PC-3 (cell line): ENCODE measurements around the gene LIPH. TPM values are rescaled to one million over a fixed set of nuclear protein-coding genes. Genes with fewer than 3 reads are reported as not detected.
A peak's percentile ranks its signal among the peaks of the same experiment; 100 is the strongest.

Experiments used
- ATAC-seq: fragments of 200-7000 bp; cut with Tn5 transposase; 2 replicates; pipeline ENCODE4 v1.9.1; 2020; ENCODE audit warnings: mild to moderate bottlenecking, moderate library complexity
- BruUV-seq: library from RNA; stranded (reverse); fragments of 400-500 nt; replicated peaks from 2 replicates; lab custom pipeline; 2021; lab: Mats Ljungman, UMichigan
- CTCF ChIA-PET: fragments of 300-600 bp; sonication (Branson Sonifier 250); formaldehyde crosslinking; loops from one replicate; lab custom pipeline; 2022; ENCODE audit warnings: antibody characterized with exemption; lab: Charles Lee
- POLR2A ChIA-PET: fragments of 300-600 bp; sonication (Branson Sonifier 250); formaldehyde crosslinking; loops from one replicate; lab custom pipeline; 2022; ENCODE audit warnings: antibody characterized with exemption; ENCODE audit not compliant: unreplicated experiment; lab: Charles Lee
- DNase-seq: peaks from one replicate; pipeline ENCODE4 v3.0.0-alpha.2; 2015
- H2AFZ ChIP-seq: fragments of 300-600 bp; sonication (generic); 2 replicates; pipeline ENCODE4 v1.6.0; 2016; ENCODE audit warnings: antibody characterized with exemption, low read length
- H3F3A ChIP-seq: fragments of 300-600 bp; sonication (generic); one replicate; pipeline ENCODE4 v1.6.0; 2017; ENCODE audit warnings: antibody characterized with exemption, low read length, control low read depth, mild to moderate bottlenecking; ENCODE audit not compliant: unreplicated experiment
- H3K27ac ChIP-seq: fragments of 300-600 bp; sonication (generic); 2 replicates; pipeline ENCODE4 v1.5.1; 2016; ENCODE audit warnings: mild to moderate bottlenecking, low read length
- H3K27me3 ChIP-seq: fragments of 300-600 bp; sonication (generic); 2 replicates; pipeline ENCODE4 v1.6.1; 2016; ENCODE audit warnings: low read length, mixed read lengths
- H3K36me3 ChIP-seq: fragments of 300-600 bp; sonication (generic); 2 replicates; pipeline ENCODE4 v1.6.1; 2016; ENCODE audit warnings: low read depth, mixed run types, low read length, mixed read lengths
- H3K4me1 ChIP-seq: fragments of 300-600 bp; sonication (generic); 2 replicates; pipeline ENCODE4 v1.5.1; 2016; ENCODE audit warnings: low read length; ENCODE audit not compliant: insufficient read depth
- H3K4me2 ChIP-seq: fragments of 300-600 bp; sonication (generic); 2 replicates; pipeline ENCODE4 v1.6.0; 2016; ENCODE audit warnings: low read length
- H3K4me3 ChIP-seq: fragments of 300-600 bp; sonication (generic); 2 replicates; pipeline ENCODE4 v1.5.1; 2016; ENCODE audit warnings: mild to moderate bottlenecking, low read length, mixed read lengths
- H3K79me2 ChIP-seq: fragments of 300-600 bp; sonication (generic); 2 replicates; pipeline ENCODE4 v1.6.1; 2017; ENCODE audit warnings: low read length, mixed read lengths
- H3K9ac ChIP-seq: fragments of 300-600 bp; sonication (generic); 2 replicates; pipeline ENCODE4 v1.6.0; 2016; ENCODE audit warnings: mild to moderate bottlenecking, low read length
- H3K9me2 ChIP-seq: fragments of 300-600 bp; sonication (generic); replicated peaks from 2 replicates; pipeline ENCODE4 v1.6.1; 2016; ENCODE audit warnings: mixed run types, low read length, mixed read lengths
- H3K9me3 ChIP-seq: fragments of 300-600 bp; sonication (generic); 2 replicates; pipeline ENCODE4 v1.6.1; 2016; ENCODE audit warnings: low read length, mixed read lengths
- H4K20me1 ChIP-seq: fragments of 300-600 bp; sonication (generic); 2 replicates; pipeline ENCODE4 v1.6.1; 2016; ENCODE audit warnings: low read length, mixed read lengths
- CTCF ChIP-seq: fragments of 300-600 bp; sonication (generic); conservative IDR thresholded peaks from 2 replicates; pipeline ENCODE4 v1.5.1; 2017; ENCODE audit warnings: antibody characterized with exemption, low read depth, mild to moderate bottlenecking, low read length
- EZH2 ChIP-seq: fragments of 300-600 bp; sonication (generic); IDR thresholded peaks from one replicate; pipeline ENCODE4 v1.6.1; 2017; ENCODE audit warnings: antibody characterized with exemption, mild to moderate bottlenecking, low read length; ENCODE audit not compliant: unreplicated experiment
- EZH2phosphoT487 ChIP-seq: fragments of 300-600 bp; sonication (generic); IDR thresholded peaks from 2 replicates; pipeline ENCODE4 v1.6.1; 2018; ENCODE audit warnings: mild to moderate bottlenecking, antibody characterized with exemption, low read length, borderline replicate concordance
- intact Hi-C: fragments of 100-400 bp; cut with micrococcal nuclease; formaldehyde crosslinking; loops from 2 replicates; pipeline ENCODE4 v1.9.0; 2023
- total RNA-seq: library from RNA; depleted of rRNA; stranded (reverse); fragments of >200 nt; gene quantifications from 2 replicates; pipeline ENCODE4 v1.2.3, GENCODE V29; 2014

The LIPH gene
- total RNA-seq, 1 experiment from 2014 or later: 1.0 TPM

DNA sequence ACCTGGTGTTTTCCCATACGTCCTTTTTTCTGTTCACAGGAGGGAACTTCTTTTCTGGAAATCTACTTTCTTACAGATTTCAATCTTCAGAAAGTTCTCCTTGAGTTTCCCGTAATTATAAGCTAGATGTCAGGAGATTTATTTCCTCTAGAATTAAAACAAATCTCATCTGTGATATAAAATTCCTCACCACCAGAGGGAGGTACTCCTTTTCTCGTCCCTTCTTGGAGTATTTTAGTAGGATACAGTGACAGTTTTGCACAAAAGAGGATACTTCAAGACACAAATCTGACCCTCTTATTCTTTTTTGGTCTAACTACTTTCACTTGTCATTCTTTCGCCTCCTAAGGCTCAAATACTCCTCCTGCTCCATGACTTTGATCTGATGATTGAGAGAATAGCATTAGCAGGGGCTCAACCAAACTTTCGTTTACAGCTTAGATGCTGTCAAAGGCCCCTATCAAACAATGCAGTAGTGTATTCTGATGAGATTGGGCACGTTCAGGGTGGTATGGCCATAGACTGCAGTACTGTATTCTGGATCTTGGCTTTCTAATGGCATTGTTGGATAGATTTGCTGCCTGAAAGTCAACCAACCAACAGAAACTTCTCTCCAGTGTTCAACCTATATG, 91.6 kb downstream of the LIPH start:
- H3K27ac ChIP-seq: no peak overlapping the region
- no TSS peak for BruUV-seq
- no peaks in the 10 kb centered on the region for H3K4me1 ChIP-seq
- H3K79me2 ChIP-seq: no peaks in the 10 kb centered on the region
- no peak overlapping the region for H3K4me2 ChIP-seq
- intact Hi-C loops: loop anchor here (1.0 to 5.0 kb wide), 2 partner anchors 98 to 116 kb away; no protein-coding TSS in a partner anchor
- H3K9me3 ChIP-seq: no peaks in the 10 kb centered on the region
- H3F3A ChIP-seq: no peaks in the 10 kb centered on the region
- peak; percentile 83 for TF ChIP-seq CTCF
- TF ChIP-seq EZH2phosphoT487: no peak
- CTCF ChIA-PET: interaction anchor here (0.6 to 1.6 kb wide), 6 partner anchors 61 to 115 kb away, joined by 3 to 14 read pairs (median 5); no protein-coding TSS in a partner anchor
- H4K20me1 ChIP-seq: no peaks in the 10 kb centered on the region
- ATAC-seq (peak; percentile 72), DNase-seq (peak; percentile 75)
- no peak overlapping the region for H3K4me3 ChIP-seq
- H2AFZ ChIP-seq: no peak overlapping the region
- POLR2A ChIA-PET: interaction anchor here (0.6 kb wide), 1 partner anchor 98 kb away, joined by 3 read pairs; no protein-coding TSS in a partner anchor
- no peaks in the 10 kb centered on the region for H3K9me2 ChIP-seq
- H3K9ac ChIP-seq: no peak overlapping the region
- no peaks in the 10 kb centered on the region for H3K36me3 ChIP-seq
- no peaks in the 10 kb centered on the region for H3K27me3 ChIP-seq

GRCh38 chr3:185460309-185460708, 92.1 kb downstream of the LIPH start:
- POLR2A ChIA-PET: interaction anchor here (0.6 kb wide), 1 partner anchor 134 kb away, joined by 14 read pairs; no protein-coding TSS in a partner anchor
- H3K36me3 ChIP-seq: no peaks in the 10 kb centered on the region
- no peak for TF ChIP-seq EZH2phosphoT487
- TF ChIP-seq CTCF: no peak
- TF ChIP-seq EZH2: no peak
- no peaks in the 10 kb centered on the region for H3F3A ChIP-seq
- DNase-seq (no peak), ATAC-seq (no peak)
- no peak overlapping the region for H3K9ac ChIP-seq
- CTCF ChIA-PET: interaction anchor here (0.6 to 1.6 kb wide), 8 partner anchors 26 to 115 kb away, joined by 3 to 14 read pairs (median 4); no protein-coding TSS in a partner anchor
- no peaks in the 10 kb centered on the region for H3K9me2 ChIP-seq
- H3K4me2 ChIP-seq: no peak overlapping the region
- intact Hi-C loops: loop anchor here (1.0 to 5.0 kb wide), 2 partner anchors 99 to 117 kb away; no protein-coding TSS in a partner anchor
- H3K4me1 ChIP-seq: no peaks in the 10 kb centered on the region
- no peak overlapping the region for H3K4me3 ChIP-seq
- H2AFZ ChIP-seq: no peak overlapping the region
- H3K27me3 ChIP-seq: no peaks in the 10 kb centered on the region
- H3K9me3 ChIP-seq: no peaks in the 10 kb centered on the region
- BruUV-seq: no TSS peak
- H4K20me1 ChIP-seq: no peaks in the 10 kb centered on the region
- no peak overlapping the region for H3K27ac ChIP-seq
- no peaks in the 10 kb centered on the region for H3K79me2 ChIP-seq

- Histone ChIP-seq H3K4me2 (no peak overlapping the region), H2AFZ (no peak overlapping the region), H3K9me2 (no peaks in the 10 kb centered on the region), H3K4me3 (no peak overlapping the region), H3K79me2 (no peaks in the 10 kb centered on the region), H4K20me1 (no peaks in the 10 kb centered on the region), H3K27ac (no peak overlapping the region), H3K4me1 (no peaks in the 10 kb centered on the region), H3K36me3 (no peaks in the 10 kb centered on the region), H3K9ac (no peak overlapping the region), H3K27me3 (no peaks in the 10 kb centered on the region), H3K9me3 (no peaks in the 10 kb centered on the region), H3F3A (no peaks in the 10 kb centered on the region)
- no TSS peak for BruUV-seq
- TF ChIP-seq CTCF: no peak
- TF ChIP-seq EZH2: no peak
- TF ChIP-seq EZH2phosphoT487: no peak
- no peak for DNase-seq
- intact Hi-C loops: loop anchor here (5.0 kb wide), 1 partner anchor 90 kb away; no protein-coding TSS in a partner anchor
- POLR2A ChIA-PET: no interaction called here
- ATAC-seq: no peak
- CTCF ChIA-PET: interaction anchor here (0.6 kb wide), 1 partner anchor 669 kb away, joined by 5 read pairs; no protein-coding TSS in a partner anchor
Observed at GRCh38 chr3:185457376-185457775, 95.0 kb downstream of the LIPH start.
